GM10266 (cell line): ENCODE results near the gene PDIA6.

Experiments
- DNase-seq: peaks from one replicate; pipeline ENCODE4 v3.0.0; 2012; ENCODE audit errors: extremely low spot score
- TF ChIP-seq, protein P1 (sequence below): IDR thresholded peaks from 2 replicates; pipeline ENCODE4 v1.5.1; 2012; ENCODE audit warnings: mild to moderate bottlenecking, low read depth; ENCODE audit not compliant: control insufficient read depth, insufficient read depth; ENCODE audit errors: missing control alignments

PDIA6 gene

GRCh38 chr2:10848541-10848940 is 36.0 kb upstream of the PDIA6 start:
- DNase-seq = no peak
- TF ChIP-seq, protein P1, sequence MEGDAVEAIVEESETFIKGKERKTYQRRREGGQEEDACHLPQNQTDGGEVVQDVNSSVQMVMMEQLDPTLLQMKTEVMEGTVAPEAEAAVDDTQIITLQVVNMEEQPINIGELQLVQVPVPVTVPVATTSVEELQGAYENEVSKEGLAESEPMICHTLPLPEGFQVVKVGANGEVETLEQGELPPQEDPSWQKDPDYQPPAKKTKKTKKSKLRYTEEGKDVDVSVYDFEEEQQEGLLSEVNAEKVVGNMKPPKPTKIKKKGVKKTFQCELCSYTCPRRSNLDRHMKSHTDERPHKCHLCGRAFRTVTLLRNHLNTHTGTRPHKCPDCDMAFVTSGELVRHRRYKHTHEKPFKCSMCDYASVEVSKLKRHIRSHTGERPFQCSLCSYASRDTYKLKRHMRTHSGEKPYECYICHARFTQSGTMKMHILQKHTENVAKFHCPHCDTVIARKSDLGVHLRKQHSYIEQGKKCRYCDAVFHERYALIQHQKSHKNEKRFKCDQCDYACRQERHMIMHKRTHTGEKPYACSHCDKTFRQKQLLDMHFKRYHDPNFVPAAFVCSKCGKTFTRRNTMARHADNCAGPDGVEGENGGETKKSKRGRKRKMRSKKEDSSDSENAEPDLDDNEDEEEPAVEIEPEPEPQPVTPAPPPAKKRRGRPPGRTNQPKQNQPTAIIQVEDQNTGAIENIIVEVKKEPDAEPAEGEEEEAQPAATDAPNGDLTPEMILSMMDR = no peak

- TF ChIP-seq, protein P1 = no peak
- DNase-seq = no peak
Observed at GRCh38 chr2:10847008-10847407, 34.4 kb upstream of the PDIA6 start.

- DNase-seq = no peak
- TF ChIP-seq, protein P1 = no peak
Observed at GRCh38 chr2:10846110-10846861, 33.7 kb upstream of the PDIA6 start.

- DNase-seq = no peak
- TF ChIP-seq, protein P1 = no peak
Observed at GRCh38 chr2:10845640-10846039, 33.1 kb upstream of the PDIA6 start.

GRCh38 chr2:10844097-10844496 is 31.5 kb upstream of the PDIA6 start:
- TF ChIP-seq, protein P1 = no peak
- DNase-seq = no peak

DNA sequence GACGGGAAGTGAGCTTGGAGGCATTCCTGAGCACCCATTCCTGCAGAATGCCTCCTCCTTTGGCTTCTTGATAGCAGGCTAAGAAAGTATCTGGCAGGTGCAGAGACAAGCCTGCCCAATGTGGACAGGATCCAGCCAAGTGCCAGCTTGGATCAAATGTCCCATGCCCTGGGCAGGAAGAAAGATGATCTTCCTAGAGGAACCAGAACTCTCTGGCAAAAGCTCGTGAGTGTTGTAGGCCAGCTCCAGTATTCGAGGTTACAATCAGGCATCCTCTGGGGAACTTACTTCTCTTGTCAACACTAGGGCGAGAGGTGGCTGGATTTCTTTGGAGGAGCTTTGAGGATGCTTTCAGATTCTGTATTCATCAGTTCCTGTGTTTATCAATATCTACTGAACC is 29.9 kb upstream of the PDIA6 start:
- DNase-seq = no peak
- TF ChIP-seq, protein P1 = no peak

- TF ChIP-seq, protein P1 = no peak
Observed at GRCh38 chr2:10841547-10842219, 29.1 kb upstream of the PDIA6 start.

More at GRCh38 chr2:10841547-10842219, 29.1 kb upstream of the PDIA6 start:
- DNase-seq = no peak
